NK-92 (cell line): ENCODE measurements around the gene ALDOA.

Source experiments
- DNase-seq: peaks from one replicate; lab custom pipeline; 2025; ENCODE audit not compliant: unreplicated experiment; lab: John Stamatoyannopoulos, UW

ALDOA gene

GRCh38 chr16:30088832-30089624, 23.5 kb downstream of the ALDOA start:
- DNase-seq = no peak

GRCh38 chr16:30090610-30091331, 25.2 kb downstream of the ALDOA start:
- DNase-seq = no peak

GRCh38 chr16:30091474-30092372, 26.2 kb downstream of the ALDOA start, which contains the start of gene TBX6:
TBX6 (minus strand) TSS chr16:30091924; CDS start chr16:30091193, 731 bp downstream.
- peak; percentile 60 for DNase-seq

- no peak for DNase-seq
These were observed 26.9 kb downstream of the ALDOA start for GRCh38 chr16:30092373-30093010.

DNA sequence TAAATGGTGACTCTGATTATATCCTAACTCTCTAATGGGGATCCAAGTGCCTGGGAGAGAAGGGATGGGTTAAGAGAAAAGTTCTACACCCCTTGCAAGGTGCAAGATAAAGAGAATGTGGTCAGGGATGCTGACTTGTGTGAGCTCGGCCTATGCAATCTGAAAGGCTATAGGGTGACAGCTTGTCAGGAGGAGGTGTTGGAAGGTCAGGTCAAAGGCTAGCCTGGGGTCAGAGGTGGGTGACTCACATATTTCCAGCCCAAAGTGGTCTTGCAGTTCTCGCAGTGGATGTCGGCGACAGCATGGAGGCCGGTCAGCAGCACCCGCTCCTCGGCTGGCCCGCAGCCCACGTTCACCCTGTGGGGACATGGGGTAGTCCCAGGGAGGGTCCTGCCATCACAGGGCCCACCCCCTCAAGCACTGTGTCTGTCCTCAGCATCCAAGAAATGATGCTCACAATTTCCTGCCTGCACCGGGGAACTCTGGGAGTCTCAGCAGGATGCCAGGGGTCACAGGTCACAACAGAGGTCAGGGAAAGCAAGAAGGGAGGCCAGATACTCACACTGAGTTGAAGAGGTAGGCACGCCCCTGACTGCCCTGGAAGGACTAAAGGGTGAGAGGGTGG, 29.1 kb downstream of the ALDOA start:
- no peak for DNase-seq

DNA sequence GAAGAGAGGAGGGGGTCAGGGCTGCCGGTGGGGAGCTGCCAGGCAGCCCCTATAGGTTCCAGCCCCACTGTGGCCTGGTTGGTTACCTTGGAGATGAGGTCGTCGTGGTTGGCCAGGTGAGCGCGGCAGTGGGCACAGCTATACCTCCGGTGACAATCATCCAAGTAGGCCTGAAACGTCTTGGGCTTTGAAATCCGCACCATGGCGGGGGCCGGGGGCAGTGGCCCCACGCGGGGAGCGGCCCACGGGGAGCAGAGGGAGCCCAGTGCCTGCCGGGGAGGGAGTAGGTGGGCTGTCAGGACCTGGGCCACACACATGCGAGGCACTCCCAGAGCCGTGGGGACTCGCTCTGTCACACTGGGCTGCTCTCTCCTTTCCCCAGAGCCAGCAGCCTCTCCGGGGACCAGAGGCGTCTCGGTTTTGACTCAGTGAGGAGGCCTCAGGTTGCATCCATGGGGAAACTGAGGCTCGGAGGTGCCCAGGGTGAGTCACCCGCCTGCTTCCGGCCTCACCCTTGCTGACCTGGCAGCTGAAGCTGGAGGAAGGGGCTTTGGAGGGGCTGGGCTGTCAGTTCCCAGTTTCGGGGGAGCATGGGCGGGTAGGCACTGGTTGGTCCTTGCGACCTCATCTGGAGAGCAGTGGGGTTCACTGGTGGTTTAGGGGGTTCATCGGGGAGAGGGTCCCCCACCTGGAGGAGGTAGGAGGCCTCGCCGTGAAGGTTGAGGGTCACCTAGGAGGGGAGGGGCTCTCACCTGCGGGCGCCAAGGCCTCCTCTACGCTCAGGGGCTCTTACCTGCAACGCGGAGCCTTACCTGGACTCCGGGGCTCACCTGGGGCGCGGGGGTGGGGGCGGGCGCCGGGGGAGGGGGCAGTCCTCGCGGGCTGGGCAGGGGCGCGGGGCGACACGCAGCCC, 29.9 kb downstream of the ALDOA start:
- no peak for DNase-seq

DNA sequence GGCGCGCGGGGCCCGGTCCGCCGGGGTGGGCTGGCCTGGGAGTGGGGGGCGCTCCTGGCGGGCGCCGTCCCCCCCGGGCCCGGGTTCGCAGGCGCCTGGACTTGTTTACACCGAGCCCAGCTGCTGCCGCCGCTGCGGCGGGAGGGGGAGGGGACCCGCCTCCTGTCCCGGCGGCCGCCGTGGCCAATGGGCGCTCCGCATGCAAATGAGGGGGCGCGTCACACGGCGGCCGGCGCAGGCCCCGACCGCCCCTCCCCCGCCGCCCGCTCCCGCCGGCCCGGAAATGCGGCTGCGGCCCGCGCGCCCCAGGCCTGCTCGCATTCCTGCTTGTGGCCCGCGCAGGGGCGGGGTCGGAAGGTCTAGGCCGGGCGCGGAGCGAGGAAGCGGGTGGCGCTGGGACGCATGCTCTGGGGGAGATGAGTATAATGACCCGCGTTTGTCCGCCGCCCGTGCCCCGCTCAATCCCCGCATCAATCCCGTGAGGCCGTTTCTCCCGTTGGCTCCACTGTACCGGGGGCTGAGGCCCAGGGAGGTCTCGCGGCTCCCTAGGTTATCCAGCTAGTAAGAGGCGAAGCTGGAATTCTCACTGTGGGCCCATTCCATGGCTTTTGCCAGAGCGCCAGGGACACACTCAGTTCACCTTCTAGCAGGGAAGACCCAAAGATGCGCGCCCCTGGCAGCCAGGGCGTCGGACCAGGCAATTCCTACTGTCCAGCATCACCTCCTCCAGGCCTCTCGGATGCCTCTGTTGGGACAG, 30.7 kb downstream of the ALDOA start, which contains the start of gene YPEL3:
YPEL3 (minus strand) TSS at position 109 of the 757 bp plus-strand sequence. CDS start 731 bp downstream, outside the sequence.
- DNase-seq = peak; percentile 22

GRCh38 chr16:30096862-30097563, 31.5 kb downstream of the ALDOA start:
- DNase-seq = no peak

- DNase-seq = no peak
These were observed 38.5 kb downstream of the ALDOA start for GRCh38 chr16:30104090-30104489.

DNA sequence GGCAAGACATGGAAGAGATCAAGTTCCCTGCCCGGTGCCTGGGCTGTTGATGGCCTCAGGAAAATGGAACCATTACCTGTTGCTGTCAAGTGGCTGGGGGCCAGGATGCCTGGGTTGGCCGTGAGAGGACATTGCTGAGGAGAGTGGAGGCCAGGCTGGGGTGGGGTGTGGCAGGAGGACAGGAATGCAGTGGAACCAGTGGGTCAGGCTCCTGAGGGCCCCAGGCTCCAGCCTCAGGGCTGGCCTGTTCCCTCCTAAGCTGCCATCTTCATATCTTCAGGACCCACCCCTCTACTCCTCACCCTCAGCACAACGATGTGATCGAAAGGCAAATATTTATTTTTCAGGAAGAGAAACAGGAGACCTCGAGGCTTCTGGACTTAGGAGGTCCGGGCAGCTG, 38.9 kb downstream of the ALDOA start:
- DNase-seq = no peak

DNA sequence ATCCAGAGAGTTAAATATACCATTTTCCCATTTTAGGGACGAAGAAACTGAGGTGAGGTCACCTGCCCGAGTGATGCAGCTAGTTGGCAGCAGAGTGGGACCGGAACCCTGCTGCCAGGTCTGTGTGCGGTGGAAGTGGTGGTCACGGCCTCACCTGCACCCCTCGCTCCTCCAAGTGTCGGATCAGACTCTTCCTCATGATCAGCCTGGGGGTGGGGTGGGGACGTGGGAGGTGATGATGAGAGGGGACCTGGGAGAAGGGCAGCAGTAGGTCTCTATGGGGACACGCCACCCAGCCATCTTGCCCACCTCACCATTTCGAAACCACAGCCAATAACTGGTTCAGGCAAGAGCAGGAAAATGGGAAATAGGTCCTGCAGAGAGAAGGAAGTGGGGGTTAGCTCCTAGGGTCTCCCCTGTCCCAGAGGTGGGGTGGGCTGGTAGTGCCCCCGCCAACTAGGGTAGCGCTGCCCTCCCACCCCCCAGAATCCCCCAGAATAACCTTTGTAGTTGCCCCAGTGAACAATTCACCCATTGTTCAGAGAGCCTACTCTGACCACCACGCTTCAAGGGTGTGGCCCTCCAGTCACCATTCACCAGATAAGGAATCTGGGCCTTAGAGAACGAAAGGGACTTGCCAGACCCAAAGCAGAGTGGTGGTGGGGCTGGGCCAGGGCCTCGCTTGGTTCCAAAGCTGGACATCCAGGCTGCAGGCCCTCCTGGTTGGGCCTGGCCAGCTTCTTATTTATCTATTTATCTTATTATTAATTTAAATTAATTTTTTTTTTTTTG, 42.7 kb downstream of the ALDOA start:
- DNase-seq = no peak

DNA sequence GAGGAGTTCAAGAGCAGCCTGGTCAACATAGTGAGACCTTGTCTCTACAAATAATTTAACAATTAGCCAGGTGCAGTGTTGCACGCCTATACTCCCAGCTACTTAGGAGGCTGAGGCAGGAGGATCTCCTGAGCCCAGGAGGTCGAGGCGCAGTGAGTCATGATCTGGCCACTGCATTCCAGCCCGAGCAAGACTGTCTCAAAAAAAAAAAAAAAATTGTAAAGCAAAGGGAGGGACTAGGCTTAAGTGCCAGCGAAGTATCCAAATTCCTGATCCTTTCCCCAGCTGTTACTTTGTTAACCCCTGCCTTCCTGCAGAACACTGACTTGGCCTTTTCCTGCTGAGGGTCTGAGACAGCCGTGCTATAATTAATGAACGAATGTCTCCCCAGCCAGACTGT, 45.1 kb downstream of the ALDOA start:
- no peak for DNase-seq

GRCh38 chr16:30112197-30113030, 46.9 kb downstream of the ALDOA start:
- DNase-seq = no peak

DNA sequence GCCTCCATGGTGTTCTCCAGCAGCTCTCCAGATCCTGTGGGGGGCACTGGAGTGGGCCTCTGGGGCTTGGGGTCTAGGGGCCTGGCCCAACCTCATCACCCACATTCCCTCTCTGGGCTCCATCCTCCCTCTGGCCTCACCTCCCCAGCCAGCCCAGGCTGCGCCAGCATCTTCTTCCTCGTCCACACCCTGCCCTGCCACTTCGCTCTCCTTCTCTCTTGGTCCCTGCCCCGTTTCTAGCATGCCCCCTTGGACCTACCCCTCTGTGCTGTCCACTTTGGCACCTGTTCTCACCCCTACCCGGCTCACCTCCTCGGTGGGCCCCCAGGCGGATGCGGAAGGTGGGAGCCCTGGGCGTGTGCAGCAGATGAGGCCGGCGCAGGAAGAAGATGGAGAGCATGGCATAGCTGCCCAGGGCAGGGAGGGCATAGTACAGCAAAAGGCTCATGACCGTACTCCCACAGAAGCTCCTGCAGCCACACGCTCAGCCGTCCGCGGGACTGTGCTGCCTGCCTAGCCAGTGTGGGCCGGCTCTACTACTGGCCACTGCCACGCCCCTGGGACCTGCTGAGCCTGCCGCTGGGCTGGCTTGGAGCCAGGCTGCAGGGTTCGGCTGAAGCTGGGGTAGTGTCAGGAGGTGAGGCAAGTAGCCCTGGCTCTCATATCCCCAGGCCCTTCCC, 47.6 kb downstream of the ALDOA start, which contains the start of gene GDPD3:
GDPD3 (minus strand) TSS at position 507 of the 680 bp plus-strand sequence; CDS start at position 448, 59 bp downstream.
- DNase-seq = no peak

- no peak for DNase-seq
These were observed 48.3 kb downstream of the ALDOA start for GRCh38 chr16:30113711-30114333.
